NCI-H1417 (cell line): ENCODE data around the gene CDH4.

ENCODE experiments used
- DNase-seq, 3 experiments: peaks; one replicate each; lab custom pipeline; 2025; lab: John Stamatoyannopoulos, UW

Gene CDH4

GRCh38 chr20:61655591-61655990 lies 403.5 kb downstream of the CDH4 start:
- DNase-seq, result no peak

DNA sequence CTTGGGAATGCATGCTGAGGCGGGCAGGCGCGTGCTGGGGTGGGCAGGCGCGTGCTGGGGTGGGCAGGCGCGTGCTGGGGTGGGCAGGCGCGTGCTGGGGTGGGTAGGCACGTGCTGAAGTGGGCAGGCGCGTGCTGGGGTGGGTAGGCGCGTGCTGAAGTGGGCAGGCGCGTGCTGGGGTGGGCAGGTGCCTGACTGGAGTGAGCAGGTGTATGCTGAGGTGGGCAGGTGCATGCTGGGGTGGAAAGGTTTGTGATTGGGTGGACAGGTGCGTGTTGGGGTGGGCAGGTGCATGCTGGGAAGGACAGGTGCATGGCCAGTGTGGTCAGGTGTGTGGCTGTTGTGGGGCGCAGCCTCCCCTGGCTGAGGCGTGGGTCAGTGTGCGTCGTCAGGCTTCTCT lies 404.1 kb downstream of the CDH4 start:
- DNase-seq, result no peak

DNA sequence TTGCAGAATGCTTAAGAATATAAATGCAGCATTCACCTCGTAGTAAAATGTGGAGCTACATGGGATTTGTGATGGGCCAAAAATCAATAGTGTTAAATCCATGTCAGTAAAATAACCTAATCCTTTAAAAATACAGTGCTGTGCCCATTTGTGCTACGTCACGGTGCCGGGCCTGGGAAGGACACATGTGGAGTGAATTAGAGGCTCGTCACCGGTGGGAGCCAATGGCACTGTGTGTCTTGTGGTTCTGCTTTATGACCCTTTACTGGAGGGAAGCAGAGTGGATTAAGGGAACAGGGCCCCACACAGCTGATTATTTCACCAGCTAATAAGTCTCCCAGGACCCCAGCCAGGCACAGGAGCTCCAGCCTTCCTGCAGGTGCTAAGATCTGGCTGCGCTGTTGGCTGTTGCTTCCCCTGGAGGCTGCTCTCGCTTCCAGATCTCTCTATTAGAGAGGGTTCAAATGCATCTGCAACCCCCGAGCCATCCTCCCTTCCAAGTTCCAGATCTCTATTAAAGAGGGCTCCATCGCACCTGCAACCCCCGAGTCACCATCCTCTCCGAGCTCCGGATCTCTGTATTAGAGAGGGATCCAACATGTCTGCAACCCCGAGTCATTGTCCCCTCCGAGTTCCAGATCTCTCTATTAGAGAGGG lies 405.8 kb downstream of the CDH4 start:
- DNase-seq, result no peak

- DNase-seq, result no peak
Measured at GRCh38 chr20:61658563-61658962, 406.5 kb downstream of the CDH4 start.

GRCh38 chr20:61659246-61659993 lies 407.4 kb downstream of the CDH4 start:
- DNase-seq, result peak in 1 of 3 experiments; percentile 43

DNA sequence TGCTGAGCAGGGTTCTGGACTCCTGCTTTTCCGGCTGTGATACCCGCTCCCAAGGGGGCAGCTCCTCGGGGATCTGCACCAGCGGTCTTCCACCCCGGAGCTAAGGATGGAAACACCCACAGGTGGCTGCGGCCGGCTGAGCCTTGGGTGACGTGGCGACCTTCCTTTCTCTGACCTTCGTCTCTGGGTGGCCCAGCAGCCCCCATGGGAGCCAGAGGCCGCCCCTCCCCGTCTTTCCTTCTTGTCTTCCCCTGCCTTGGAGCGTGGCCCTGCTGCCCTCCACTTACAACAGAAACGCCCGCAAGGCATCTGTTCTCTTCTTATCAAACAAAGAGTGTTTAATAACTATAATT lies 407.9 kb downstream of the CDH4 start:
- peak in 2 of 3 experiments; percentile 85 to 96 for DNase-seq

- no peak for DNase-seq
Measured at GRCh38 chr20:61660559-61660958, 408.5 kb downstream of the CDH4 start.

DNA sequence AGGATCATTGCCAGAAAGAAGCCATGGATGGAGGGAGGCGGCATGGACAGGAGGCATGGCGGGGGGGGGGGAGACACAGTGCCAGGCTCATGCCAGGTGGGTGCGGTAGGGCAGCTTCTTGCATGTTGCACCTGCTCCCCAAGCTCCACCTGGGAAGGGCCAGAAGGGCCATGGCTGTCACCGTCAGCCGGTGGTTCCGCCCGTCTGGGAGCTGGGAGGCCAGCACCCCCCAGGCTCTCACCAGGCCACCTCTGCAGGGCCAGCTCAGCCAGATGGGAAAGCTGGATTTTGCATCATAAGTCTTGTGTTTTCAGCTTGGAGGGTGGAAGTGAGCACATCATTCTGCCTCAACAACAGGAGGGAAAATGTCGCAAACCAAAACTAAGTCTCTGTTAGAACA lies 409.0 kb downstream of the CDH4 start:
- DNase-seq, result peak in 2 of 3 experiments; percentile 56 to 66

DNA sequence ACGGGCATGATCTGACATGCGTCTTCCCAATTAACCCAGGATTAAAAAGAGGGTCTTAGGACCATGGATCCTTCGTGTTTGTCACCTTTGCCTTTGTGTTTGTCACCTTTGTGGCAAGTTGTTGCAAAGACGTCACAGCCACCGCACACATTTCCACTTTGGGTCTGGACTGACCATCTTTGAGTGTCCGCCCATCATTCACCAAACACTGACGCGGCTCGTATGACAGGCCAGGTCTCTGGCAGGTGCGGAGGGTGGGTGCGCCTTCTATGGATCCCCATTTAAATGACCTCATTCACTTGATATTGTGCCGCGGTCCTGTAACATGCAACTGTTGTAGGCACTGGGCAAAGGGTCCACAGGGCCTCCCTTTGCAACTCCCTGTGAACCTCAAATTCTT lies 409.5 kb downstream of the CDH4 start:
- DNase-seq, result no peak

- peak in 1 of 3 experiments; percentile 11 for DNase-seq
Measured at GRCh38 chr20:61662226-61662967, 410.3 kb downstream of the CDH4 start.

GRCh38 chr20:61662968-61663331 lies 410.9 kb downstream of the CDH4 start:
- DNase-seq, result no peak

DNA sequence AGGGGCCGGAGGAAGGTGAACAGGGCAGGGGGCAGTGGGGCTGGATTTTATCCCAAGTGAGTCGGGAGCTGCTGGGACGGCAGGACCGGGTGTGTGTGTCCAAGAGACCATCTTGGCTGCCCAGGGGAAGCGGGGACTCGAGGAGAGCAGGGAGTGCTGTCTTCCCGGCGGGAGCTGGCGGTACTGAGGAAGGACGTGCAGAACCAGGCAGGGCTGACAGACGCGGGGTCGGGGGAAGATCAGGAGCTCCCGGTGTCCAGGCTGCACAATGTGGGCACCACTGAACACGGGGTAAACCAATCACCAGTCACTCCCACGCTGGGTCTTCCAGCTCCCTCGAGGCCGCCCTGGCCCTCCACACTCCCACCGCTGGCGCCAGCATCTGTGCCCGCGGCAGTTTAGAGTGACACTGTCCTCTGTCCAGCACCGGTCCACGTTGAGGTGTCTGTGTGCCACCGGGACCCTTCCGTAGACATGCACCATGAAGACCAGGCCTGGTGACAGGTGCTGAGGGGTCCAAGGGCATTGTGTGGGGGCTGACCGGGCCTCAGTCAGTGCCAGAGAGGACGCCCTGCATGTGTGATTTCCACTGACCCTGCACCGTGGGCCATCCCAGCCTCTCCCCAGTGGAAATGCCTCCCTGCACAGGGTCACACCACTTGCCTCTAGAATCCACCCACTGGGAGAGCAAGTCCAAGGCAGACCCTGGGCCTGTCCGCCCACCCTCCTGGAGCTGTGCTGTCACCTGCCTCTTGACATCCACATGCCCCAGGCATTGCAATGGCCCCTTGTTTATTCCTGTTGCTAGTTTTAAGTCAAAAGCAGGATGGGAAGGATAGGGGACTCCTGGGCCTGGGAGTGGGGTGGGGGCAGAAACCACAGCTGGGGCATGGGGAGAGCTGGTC lies 411.7 kb downstream of the CDH4 start:
- no peak for DNase-seq

DNA sequence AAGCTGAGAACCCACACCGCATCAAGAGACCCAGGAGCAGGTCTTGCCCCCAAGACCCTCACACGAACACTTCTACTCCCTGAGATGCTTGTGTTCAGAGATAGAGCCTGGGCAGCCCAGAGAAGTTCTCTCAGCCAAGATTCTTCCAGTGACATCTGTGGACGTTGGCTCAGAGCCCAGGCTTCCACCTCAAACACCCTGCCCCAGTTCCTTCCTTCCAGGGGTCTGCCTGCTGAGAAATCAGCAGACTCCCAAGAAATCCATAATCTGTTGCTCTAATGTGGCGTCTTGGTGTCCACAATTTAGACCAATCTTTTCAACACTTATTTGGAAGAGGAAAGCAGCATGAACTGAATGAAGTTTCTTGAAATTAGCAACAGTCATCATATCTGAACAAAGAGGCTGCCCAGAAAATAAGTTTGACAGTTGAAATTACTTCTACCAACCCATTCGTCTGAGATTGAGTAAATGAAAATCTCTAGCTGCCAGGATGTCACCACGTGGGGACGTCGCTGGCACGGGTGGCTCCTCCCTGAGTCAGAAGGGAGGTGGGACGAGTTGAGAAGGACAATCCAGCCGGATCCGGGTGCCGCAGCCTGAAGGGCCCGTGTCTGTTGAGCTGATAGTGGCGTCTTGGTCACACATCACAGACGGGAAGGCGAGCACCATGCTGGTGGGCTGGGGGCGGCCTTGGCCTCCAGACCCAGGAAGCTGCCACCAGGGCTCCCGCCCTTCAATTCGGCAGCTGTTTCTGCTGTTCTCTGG lies 412.7 kb downstream of the CDH4 start:
- no peak for DNase-seq

DNA sequence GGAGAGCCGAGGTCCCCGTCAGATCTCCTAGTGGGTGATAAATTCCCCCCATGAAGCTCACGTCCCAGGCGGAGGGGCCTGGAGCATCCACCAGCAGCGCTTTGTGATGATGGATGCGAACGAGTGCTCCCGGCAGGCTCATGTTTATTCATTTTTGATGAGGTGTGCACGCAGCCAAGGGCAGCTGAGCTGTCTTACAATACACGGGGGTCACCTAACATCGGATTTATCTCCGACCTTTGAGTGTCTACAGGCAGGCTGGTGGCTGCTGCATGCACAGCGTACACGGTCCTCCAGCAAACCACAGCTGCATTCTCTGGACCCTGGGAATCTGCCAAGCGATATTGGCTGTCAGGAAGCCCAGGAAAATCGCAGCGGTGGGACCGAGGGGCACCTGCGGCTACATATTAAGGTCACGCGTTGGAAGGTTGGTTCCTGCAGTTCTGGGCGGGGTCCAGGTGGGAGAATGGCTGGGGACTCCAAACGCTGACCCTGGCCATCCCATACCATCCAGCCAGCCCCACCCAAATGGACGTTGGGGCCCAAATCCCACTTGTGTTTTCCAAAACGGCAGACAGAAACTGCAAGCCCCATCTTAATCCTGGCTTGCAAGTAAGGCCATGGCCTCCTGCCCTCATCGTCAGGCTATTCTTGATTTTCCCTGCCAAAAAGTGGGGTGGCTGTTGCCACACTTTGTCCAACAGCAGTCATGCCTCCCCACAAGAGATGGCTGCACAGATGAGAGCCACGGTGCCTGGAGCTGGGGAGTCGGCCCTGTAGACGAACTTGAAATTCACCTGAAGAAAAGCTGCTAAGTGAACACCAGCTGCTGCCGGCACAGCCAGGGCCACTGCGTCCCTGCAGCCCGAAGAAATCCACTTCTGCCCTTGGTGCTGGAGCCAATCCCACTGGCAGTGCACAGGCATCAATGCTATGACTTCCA lies 413.7 kb downstream of the CDH4 start:
- DNase-seq, result no peak

DNA sequence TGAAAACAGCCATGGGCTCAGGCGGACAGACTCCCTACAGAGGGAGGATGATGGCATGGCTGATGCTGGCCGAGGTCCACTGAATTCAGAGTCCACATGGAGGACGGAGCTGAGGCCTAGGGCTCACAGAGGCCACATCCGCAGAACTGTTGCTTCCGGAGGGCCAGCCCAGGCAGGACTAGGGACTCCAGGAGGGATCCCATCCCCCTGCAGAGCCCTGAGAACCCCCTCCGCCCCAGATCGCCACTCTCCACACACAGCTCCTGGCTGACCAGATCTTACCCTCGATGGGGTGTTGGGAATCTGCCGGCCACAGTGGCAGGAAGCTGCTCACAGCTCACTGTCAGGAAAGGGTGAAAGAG lies 414.4 kb downstream of the CDH4 start:
- DNase-seq, result no peak

GRCh38 chr20:61667056-61667792 lies 415.2 kb downstream of the CDH4 start:
- no peak for DNase-seq

- peak; percentile 68 to 91 (median 84) for DNase-seq
Measured at GRCh38 chr20:61668065-61668650, 416.1 kb downstream of the CDH4 start.

DNA sequence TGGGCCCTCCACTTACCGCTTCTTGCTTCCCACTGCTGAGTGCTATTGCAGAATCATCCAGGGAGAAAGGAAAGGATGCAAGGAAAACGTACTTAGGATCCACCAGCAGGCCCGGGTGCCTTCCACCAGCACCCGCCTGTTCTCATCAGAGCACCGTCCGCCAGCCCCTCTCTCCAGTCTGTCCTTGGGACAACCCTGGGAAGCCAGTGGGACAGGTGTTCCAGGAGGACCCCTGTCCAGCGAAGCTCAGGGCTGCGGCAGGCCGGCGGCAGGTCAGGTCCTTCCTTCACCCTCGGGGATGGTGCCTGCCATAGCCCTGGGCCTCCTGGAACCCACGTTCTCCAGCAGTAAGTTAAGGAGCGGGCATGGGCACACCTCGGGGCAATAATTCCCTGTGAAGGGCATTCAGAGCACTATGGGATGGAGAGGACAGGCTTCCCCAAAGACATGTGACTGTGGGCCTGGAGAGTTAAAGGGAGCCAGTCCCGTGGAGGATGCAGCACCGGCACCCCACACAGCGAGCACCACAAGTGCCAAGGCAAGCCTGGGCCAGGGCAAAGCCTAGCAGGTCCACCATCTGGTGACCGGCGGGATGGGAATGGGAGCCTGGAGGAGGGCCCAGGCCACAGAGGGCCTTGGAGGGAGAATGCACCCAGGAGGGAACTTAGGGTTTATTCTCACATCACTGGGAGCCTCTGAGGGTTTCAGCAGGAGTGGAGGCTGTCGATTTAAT lies 416.9 kb downstream of the CDH4 start:
- DNase-seq, result no peak
